ENCODE results near the gene WFDC10A.
"Not testable (repeated sequence)": the region's sequence is repeated elsewhere in the genome, so short reads cannot be mapped to it uniquely, and the experiment has no call there.

WFDC10A gene

DNA sequence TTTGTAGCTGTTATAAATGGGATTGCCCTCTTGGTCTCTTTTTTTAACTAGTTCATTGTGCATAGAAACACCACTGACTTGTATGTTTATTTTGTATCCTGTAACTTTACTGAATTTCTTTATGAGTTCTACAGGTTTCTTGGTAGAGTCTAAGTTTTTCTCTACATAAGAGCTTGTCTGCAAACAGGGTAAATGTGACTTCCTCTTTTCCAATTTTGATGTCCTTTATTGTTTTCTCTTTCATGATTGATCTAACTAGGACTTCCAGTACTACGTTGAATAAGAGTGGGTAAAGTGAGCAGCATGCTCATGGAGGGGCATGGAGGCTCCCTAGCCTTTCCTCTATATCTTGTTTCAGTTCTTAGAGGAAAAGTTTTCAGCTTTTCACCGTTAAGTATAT is 3.0 kb upstream of the WFDC10A start:
- Mint-ChIP-seq H3K9me3 (no peaks in the 10 kb centered on the region), H3K36me3 (ENCODE audit: low read depth) (no peaks in the 10 kb centered on the region), H3K27ac (no peak overlapping the region), H3K27me3 (peaks cover 41% of the 10 kb centered on the region), H3K4me3 (no peak overlapping the region), H3K4me1 (peaks cover 6% of the 10 kb centered on the region)
- no peak for ATAC-seq
- DNase-seq = no peak

DNA sequence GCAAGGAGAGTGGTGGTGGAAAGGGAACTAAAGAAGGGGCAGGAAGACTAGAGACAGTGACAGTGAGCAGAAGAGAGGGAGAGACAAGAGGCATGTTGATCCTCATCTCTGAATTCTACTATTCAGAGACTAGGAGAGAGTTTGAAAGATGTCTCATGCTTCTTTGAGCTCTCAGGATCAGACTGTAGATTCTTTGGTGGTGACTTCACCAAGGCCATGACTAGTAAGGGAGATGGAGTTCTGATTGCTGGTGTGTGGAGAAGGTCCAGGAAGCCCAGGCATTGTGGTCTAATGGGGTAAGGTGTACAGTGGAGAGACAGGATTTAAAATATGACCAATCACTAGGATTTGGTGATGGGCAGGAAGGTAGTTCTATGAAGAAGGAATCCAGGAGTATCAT is 832 bp downstream of the WFDC10A start:
- H3K27me3 Mint-ChIP-seq = peaks cover 35% of the 10 kb centered on the region
- peaks cover 6% of the 10 kb centered on the region for H3K4me1 Mint-ChIP-seq
- no peaks in the 10 kb centered on the region for H3K36me3 Mint-ChIP-seq (ENCODE audit: low read depth)
- DNase-seq = no peak
- no peak overlapping the region for H3K4me3 Mint-ChIP-seq
- no peak overlapping the region for H3K27ac Mint-ChIP-seq
- ATAC-seq = no peak
- H3K9me3 Mint-ChIP-seq = no peaks in the 10 kb centered on the region

DNA sequence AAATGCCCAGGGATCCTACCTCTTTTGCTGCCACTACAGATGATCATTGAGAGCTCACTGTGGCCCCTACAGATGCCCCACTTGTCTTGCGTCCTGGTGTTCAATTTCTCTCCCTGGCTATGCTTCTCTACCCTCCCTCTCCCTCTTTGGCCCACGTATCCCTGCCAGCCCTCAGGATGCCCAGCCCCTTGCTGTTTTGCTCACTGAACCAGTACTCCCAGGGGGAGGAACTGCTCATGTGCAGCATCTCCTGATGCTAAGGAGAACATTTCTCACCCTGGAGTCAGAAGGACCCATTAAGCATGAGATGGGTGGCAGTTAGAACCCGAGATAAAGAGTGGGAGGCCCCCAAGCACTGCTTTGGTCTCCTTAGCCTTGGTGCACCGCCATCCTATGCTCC is 1.6 kb downstream of the WFDC10A start, which contains the start of gene WFDC9:
Gene WFDC9 (minus strand): TSS at position 101 of the 400 bp plus-strand sequence. CDS start 21,103 bp downstream, outside the sequence.
- DNase-seq (no peak), ATAC-seq (no peak)
- Mint-ChIP-seq H3K27me3 (peaks cover 34% of the 10 kb centered on the region), H3K27ac (no peak within 1 kb of the TSS), H3K4me1 (peaks cover 6% of the 10 kb centered on the region), H3K36me3 (ENCODE audit: low read depth) (no peaks in the 10 kb centered on the region), H3K4me3 (no peak within 1 kb of the TSS), H3K9me3 (no peaks in the 10 kb centered on the region)

DNA sequence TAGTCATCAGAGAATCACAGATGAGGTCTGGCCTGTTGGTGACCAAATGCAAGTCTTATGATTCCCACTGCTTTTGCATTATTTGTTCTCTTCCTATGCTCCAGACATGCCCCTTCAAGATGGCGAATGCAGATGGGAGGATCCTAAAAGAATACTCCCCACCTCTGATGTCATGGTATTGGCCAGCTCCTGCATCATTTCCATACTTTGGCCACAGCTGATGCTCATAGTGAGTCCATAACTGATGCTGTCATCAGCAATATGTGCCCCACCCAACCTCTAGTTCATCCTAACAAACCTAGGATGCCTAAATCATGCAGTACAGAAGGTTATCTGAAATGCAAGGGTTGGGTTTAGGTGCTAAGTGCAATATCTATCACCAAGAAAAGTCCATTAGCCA is 7.0 kb downstream of the WFDC10A start:
- H3K36me3 Mint-ChIP-seq (ENCODE audit: low read depth) = no peaks in the 10 kb centered on the region
- H3K4me1 Mint-ChIP-seq = no peaks in the 10 kb centered on the region
- H3K27ac Mint-ChIP-seq = no peak overlapping the region
- ATAC-seq (no peak), DNase-seq (no peak)
- H3K27me3 Mint-ChIP-seq = peaks cover 24% of the 10 kb centered on the region
- no peaks in the 10 kb centered on the region for H3K9me3 Mint-ChIP-seq
- H3K4me3 Mint-ChIP-seq = no peak overlapping the region

DNA sequence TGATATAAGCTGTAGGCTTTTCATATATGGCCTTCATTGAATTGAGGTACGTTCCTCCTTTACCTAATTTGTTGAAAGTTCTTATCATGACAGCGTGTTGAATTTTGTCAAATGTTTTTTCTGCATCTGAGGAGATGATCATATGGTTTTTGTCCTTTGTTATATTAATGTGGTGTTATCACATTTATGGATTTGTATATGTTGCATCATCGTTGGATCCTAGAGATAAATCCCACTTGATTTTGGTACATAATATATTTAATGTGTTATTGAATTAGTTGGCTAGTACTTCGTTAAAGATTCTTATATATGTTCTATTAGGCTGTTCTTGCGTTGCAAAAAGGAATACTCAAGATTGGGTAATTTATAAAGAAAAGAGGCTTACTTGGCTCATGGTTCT is 10.1 kb downstream of the WFDC10A start:
- no peak overlapping the region for H3K4me3 Mint-ChIP-seq
- H3K36me3 Mint-ChIP-seq (ENCODE audit: low read depth) = no peaks in the 10 kb centered on the region
- H3K9me3 Mint-ChIP-seq = no peaks in the 10 kb centered on the region
- no peak overlapping the region for H3K27ac Mint-ChIP-seq
- H3K27me3 Mint-ChIP-seq = peaks cover 28% of the 10 kb centered on the region
- no peak for ATAC-seq
- no peaks in the 10 kb centered on the region for H3K4me1 Mint-ChIP-seq
- no peak for DNase-seq

DNA sequence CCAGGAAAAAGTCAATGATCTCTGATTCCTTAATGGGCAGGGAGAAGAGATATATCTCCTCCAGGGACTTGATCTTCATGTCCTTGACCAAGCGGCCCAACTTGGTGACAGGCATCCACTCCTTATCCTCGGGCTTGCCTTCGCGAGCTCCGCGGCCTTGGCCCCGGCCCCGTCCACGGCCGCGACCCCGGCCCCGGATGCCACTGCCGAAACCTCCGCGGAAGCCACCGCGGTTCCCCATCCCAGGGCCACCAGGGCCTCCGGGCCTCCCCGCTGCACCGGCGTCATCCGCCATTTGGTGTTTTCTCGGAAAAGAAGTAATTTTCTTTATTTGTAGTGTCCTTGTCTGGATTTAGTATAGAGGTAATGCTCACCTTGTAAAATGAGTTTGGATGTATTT is 11.5 kb downstream of the WFDC10A start:
- not testable (repeated sequence) for H3K27ac Mint-ChIP-seq; H3K9me3 Mint-ChIP-seq; DNase-seq; H3K4me1 Mint-ChIP-seq; ATAC-seq; H3K36me3 Mint-ChIP-seq (ENCODE audit: low read depth); H3K4me3 Mint-ChIP-seq
- peaks cover 29% of the 10 kb centered on the region for H3K27me3 Mint-ChIP-seq

DNA sequence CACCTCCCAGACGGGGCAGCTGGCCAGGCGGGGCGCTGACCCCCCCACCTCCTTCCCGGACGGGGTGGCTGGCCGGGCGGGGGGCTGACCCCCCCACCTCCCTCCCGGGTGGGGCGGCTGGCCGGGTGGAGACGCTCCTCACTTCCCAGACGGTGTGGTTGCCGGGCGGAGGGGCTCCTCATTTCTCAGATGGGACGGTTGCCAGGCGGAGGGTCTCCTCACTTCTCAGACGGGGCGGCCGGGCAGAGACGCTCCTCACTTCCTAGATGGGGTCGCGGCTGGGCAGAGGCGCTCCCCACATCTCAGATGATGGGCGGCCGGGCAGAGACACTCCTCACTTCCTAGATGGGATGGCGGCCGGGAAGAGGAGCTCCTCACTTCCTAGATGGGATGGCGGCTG is 16.3 kb downstream of the WFDC10A start:
- not testable (repeated sequence) for H3K4me3 Mint-ChIP-seq; ATAC-seq; H3K4me1 Mint-ChIP-seq; H3K36me3 Mint-ChIP-seq (ENCODE audit: low read depth); H3K9me3 Mint-ChIP-seq; H3K27ac Mint-ChIP-seq; DNase-seq
- H3K27me3 Mint-ChIP-seq = peaks cover 17% of the 10 kb centered on the region

DNA sequence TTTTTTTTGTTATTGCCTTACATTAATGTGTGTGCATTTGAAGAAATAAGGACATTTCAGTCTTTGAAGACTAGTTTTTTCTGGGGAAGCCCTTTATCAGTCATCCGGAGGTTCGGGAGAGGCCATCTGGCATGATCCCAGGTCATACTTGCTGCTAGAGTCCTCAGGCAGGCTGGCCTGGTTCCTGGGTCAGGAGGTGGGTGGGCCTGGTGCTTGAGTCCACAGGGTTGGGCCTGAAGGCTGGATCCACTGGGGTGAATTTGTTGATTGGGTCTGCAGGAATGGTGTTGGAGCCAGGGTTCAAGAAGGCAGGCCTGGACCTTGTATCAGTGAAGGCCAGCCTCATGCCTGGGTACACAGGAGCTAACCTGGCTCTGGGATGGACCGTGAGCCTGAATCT is 17.3 kb downstream of the WFDC10A start:
- no peak for DNase-seq
- ATAC-seq = no peak
- Mint-ChIP-seq H3K4me1 (no peaks in the 10 kb centered on the region), H3K27me3 (peaks cover 17% of the 10 kb centered on the region), H3K9me3 (no peaks in the 10 kb centered on the region), H3K27ac (no peak overlapping the region), H3K4me3 (no peak overlapping the region), H3K36me3 (ENCODE audit: low read depth) (no peaks in the 10 kb centered on the region)

DNA sequence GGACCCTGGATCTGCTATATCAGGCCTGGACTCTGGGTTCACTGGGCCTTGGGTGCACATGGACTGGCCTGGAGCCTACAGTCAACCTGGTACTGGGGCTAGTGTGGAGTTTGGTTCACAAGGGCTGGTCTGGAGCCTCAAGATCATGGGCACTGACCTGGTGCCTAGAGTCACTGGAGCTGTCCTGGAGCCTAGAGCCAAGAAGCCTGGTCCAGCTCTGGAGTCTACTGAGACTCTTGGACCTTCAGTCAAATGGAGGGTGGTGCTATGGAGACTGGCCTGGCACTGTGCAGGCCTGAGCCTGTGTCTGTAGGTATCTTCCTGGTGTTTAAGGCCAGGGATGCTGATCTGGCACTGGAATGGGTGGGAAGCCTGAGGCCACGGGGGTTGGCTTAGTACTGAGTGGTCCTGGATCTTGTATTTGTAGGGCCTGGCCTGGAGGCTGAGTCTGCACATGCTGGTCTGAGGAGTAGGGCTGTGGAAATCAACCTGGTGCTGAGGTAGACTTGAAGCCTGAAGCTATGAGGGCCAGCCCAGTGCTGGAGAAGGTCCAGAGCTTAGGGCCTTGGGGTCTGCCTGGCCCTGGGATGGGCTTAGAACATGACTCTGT is 18.0 kb downstream of the WFDC10A start:
- no peak overlapping the region for H3K27ac Mint-ChIP-seq
- no peaks in the 10 kb centered on the region for H3K9me3 Mint-ChIP-seq
- H3K4me1 Mint-ChIP-seq = no peaks in the 10 kb centered on the region
- no peak for ATAC-seq
- no peak overlapping the region for H3K4me3 Mint-ChIP-seq
- peaks cover 16% of the 10 kb centered on the region for H3K27me3 Mint-ChIP-seq
- DNase-seq = no peak
- H3K36me3 Mint-ChIP-seq (ENCODE audit: low read depth) = no peaks in the 10 kb centered on the region

DNA sequence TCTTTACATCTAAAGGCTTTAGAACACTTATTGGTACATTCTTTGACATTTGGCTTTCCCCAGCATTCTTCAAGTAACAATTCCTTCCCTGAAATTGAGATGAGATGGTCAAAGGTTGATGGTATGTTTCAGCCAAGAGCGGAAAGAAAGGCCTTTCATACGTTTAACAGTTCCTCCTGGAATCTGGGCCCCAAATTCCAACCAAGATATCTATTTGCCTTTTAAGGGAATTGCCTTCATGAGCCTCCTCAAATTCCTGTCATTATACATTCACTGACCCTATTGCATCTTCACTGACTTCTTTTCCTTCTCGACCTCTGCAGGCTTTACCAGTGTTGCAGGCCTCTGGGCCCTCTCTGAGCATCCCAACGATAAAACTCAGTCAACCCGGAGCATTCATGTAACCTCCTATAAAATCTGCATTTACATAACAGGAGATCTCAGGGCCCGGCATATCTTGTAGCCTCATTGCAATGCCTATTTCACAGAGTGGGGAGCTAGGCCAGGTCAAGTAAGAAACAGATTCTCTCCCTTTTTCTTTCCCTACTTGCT is 19.8 kb downstream of the WFDC10A start:
- ATAC-seq (no peak), DNase-seq (no peak)
- Mint-ChIP-seq H3K4me3 (no peak overlapping the region), H3K27me3 (peaks cover 17% of the 10 kb centered on the region), H3K9me3 (no peaks in the 10 kb centered on the region), H3K27ac (no peak overlapping the region), H3K36me3 (ENCODE audit: low read depth) (no peaks in the 10 kb centered on the region), H3K4me1 (no peaks in the 10 kb centered on the region)

DNA sequence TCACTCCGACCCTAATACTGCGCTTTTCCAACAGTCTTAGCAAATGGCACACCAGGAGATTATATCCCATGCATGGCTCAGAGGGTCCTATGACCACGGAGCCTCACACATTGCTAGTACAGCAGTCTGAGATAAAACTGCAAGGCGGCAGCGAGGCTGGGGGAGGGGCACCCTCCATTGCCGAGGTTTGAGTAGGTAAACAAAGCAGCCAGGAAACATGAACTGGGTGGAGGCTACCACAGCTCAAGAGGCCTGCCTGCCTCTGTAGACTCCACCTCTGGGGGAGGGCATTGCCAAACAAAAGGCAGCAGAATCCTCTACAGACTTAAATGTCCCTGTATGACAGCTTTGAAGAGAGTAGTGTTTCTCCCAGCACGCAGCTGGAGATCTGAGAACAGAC is 22.2 kb downstream of the WFDC10A start:
- H3K4me3 Mint-ChIP-seq; ATAC-seq; H3K9me3 Mint-ChIP-seq; H3K36me3 Mint-ChIP-seq (ENCODE audit: low read depth); H3K4me1 Mint-ChIP-seq; H3K27ac Mint-ChIP-seq; DNase-seq: not testable (repeated sequence)
- peaks cover 27% of the 10 kb centered on the region for H3K27me3 Mint-ChIP-seq

DNA sequence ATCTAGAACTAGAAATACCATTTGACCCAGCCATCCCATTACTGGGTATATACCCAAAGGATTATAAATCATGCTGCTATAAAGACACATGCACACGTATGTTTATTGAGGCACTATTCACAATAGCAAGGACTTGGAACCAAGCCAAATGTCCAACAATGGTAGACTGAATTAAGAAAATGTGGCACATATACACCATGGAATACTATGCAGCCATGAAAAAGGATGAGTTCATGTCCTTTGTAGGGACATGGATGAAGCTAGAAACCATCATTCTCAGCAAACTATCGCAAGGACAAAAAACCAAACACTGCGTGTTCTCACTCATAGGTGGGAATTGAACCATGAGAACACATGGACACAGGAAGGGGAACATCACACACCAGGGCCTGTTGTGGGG is 27.5 kb downstream of the WFDC10A start:
- not testable (repeated sequence) for ATAC-seq; H3K9me3 Mint-ChIP-seq; H3K4me1 Mint-ChIP-seq; H3K36me3 Mint-ChIP-seq (ENCODE audit: low read depth); DNase-seq; H3K4me3 Mint-ChIP-seq; H3K27ac Mint-ChIP-seq
- H3K27me3 Mint-ChIP-seq = peaks cover 22% of the 10 kb centered on the region

DNA sequence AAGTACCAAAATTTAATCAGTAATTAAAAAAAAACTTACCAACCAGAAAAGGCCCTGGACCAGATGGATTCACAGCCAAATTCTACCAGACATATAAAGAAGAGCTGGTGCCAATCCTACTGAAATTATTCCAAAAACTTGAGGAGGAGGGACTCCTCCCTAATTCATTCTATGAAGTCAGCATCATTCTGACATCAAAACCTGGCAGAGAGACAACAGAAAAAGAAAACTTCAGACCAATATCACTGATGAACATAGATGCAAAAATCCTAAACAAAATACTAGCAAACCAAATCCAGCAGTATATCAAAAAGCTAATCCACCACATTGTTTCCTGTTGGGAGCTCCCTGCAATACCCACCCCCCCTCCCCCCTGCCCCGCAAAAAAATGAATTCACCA is 40.6 kb downstream of the WFDC10A start, which contains the start of gene WFDC11:
Gene WFDC11 (minus strand): TSS at position 101 of the 400 bp plus-strand sequence. CDS start 19,639 bp downstream, outside the sequence.
- no peak within 1 kb of the TSS for H3K4me3 Mint-ChIP-seq
- no peaks in the 10 kb centered on the region for H3K4me1 Mint-ChIP-seq
- no peak within 1 kb of the TSS for H3K27ac Mint-ChIP-seq
- peaks cover 35% of the 10 kb centered on the region for H3K27me3 Mint-ChIP-seq
- no peaks in the 10 kb centered on the region for H3K9me3 Mint-ChIP-seq
- DNase-seq (no peak), ATAC-seq (no peak)
- H3K36me3 Mint-ChIP-seq (ENCODE audit: low read depth) = no peaks in the 10 kb centered on the region

DNA sequence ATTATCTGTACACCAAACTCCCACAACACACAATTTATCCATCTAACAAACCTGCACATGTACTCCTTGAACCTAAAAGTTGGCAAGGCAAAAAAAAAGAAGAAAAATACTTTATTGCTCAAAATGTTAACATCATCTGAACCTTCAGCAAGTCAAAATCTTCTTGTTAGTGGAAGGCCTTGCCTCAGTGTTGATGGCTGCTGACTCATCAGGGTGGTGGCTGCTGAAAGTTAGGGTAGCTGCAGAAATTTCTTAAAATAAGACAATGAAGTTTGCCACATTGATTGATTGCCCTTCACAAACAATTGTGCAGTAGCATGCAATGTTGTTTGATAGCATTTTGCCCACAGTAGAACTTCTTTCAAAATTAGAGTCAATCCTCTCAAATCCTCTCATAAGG is 43.2 kb downstream of the WFDC10A start:
- Mint-ChIP-seq H3K27ac (no peak overlapping the region), H3K9me3 (peaks cover 5% of the 10 kb centered on the region), H3K4me1 (no peaks in the 10 kb centered on the region), H3K36me3 (ENCODE audit: low read depth) (no peaks in the 10 kb centered on the region), H3K27me3 (peaks cover 35% of the 10 kb centered on the region), H3K4me3 (no peak overlapping the region)
- no peak for DNase-seq
- ATAC-seq = no peak

DNA sequence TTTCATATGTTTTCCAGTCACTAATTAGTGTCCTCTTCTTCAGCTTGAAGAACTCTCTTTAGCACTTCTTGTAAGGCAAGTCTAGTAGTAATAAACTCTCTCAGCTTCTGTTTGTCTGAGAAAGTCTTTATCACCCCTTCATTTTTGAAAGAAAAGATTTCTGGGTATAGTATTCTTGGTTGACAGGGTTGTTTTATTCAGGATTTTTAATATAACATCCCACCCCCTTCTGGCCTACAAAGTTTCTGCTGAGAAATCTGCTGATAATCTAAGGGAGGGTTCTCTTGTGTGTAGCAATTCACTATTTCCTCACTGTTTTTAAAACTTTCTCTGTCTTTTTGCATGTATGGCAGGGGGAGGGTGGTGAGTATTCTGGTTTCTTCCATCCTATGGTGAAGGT is 50.1 kb downstream of the WFDC10A start:
- Mint-ChIP-seq H3K4me1 (no peaks in the 10 kb centered on the region), H3K36me3 (ENCODE audit: low read depth) (no peaks in the 10 kb centered on the region), H3K9me3 (peaks cover 24% of the 10 kb centered on the region), H3K27me3 (peaks cover 15% of the 10 kb centered on the region), H3K27ac (no peak overlapping the region), H3K4me3 (no peak overlapping the region)
- DNase-seq (no peak), ATAC-seq (no peak)

All from activated naive CD8-positive, alpha-beta T cell treated with anti-CD3 and anti-CD28 coated beads, Interleukin-2, amount 50 U/mL, for 24 hours (primary cell).